PFSK-1 (cell line): ENCODE data around the gene CYP2C9.

Experiments
- POLR2AphosphoS5 ChIP-seq: IDR thresholded peaks from 2 replicates; pipeline ENCODE4 v1.6.1; 2012; ENCODE audit warnings: low read depth, mild to moderate bottlenecking, control low read depth, low read length, moderate library complexity
- SIN3A ChIP-seq: IDR thresholded peaks from 2 replicates; pipeline ENCODE4 v1.6.1; 2012; ENCODE audit warnings: mild to moderate bottlenecking, low read length, moderate library complexity, borderline replicate concordance; ENCODE audit not compliant: insufficient read depth
- TAF1 ChIP-seq: IDR thresholded peaks from 2 replicates; pipeline ENCODE4 v1.6.1; 2012; ENCODE audit warnings: low read length, control low read depth, borderline replicate concordance; ENCODE audit not compliant: insufficient read depth
- TF ChIP-seq, protein P1 (sequence below), 2 experiments: IDR thresholded peaks; 2 replicates each; pipeline versions ENCODE4 v1.6.1 to v1.8.0; 2011 to 2012; ENCODE audit warnings: low read depth in 2 of 2, low read length in 2 of 2, control low read depth in 1 of 2, inconsistent platforms in 1 of 2, mild to moderate bottlenecking in 1 of 2, moderate library complexity in 1 of 2; ENCODE audit not compliant: insufficient read depth in 1 of 2

GRCh38 chr10:94916423-94916822 lies 22.0 kb upstream of the CYP2C9 start:
- no peak for TF ChIP-seq POLR2AphosphoS5
- TF ChIP-seq, protein P1, sequence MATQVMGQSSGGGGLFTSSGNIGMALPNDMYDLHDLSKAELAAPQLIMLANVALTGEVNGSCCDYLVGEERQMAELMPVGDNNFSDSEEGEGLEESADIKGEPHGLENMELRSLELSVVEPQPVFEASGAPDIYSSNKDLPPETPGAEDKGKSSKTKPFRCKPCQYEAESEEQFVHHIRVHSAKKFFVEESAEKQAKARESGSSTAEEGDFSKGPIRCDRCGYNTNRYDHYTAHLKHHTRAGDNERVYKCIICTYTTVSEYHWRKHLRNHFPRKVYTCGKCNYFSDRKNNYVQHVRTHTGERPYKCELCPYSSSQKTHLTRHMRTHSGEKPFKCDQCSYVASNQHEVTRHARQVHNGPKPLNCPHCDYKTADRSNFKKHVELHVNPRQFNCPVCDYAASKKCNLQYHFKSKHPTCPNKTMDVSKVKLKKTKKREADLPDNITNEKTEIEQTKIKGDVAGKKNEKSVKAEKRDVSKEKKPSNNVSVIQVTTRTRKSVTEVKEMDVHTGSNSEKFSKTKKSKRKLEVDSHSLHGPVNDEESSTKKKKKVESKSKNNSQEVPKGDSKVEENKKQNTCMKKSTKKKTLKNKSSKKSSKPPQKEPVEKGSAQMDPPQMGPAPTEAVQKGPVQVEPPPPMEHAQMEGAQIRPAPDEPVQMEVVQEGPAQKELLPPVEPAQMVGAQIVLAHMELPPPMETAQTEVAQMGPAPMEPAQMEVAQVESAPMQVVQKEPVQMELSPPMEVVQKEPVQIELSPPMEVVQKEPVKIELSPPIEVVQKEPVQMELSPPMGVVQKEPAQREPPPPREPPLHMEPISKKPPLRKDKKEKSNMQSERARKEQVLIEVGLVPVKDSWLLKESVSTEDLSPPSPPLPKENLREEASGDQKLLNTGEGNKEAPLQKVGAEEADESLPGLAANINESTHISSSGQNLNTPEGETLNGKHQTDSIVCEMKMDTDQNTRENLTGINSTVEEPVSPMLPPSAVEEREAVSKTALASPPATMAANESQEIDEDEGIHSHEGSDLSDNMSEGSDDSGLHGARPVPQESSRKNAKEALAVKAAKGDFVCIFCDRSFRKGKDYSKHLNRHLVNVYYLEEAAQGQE (IDR thresholded peaks at IDR 0.05; ENCODE audit: insufficient read depth in 1 of 2, low read depth in 2 of 2, low read length in 2 of 2), result no peak
- TF ChIP-seq TAF1, result no peak
- no peak for TF ChIP-seq SIN3A
